HG03442 (cell line): ENCODE data around the gene FUCA1.
"Not testable (repeated sequence)": the region's sequence is repeated elsewhere in the genome, so short reads cannot be mapped to it uniquely, and the experiment has no call there.

Experiments used
- ATAC-seq: cut with Tn5 transposase; IDR thresholded peaks from one replicate; pipeline ENCODE4 v1.9.1; 2021; ENCODE audit warnings: mild to moderate bottlenecking, moderate library complexity; ENCODE audit not compliant: unreplicated experiment

The FUCA1 gene

DNA sequence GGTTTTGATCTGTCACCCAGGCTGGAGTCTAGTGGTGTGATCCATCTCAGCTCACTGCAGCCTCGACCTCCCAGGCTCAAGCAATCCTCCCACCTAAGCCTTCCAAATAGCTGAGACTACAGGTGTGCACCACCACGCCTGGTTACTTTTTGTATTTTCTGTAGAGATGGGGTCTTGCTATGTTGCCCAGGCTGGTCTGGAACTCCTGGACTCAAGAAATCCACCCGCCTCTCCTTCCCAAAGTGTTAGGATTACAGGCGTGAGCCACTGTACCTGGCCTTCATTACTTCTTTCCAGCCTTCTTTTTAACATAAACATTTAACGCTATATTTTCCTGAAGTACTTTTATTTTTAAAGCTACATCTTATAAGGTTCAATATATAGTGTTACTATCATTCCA is 24.4 kb downstream of the FUCA1 start:
- ATAC-seq = no peak

DNA sequence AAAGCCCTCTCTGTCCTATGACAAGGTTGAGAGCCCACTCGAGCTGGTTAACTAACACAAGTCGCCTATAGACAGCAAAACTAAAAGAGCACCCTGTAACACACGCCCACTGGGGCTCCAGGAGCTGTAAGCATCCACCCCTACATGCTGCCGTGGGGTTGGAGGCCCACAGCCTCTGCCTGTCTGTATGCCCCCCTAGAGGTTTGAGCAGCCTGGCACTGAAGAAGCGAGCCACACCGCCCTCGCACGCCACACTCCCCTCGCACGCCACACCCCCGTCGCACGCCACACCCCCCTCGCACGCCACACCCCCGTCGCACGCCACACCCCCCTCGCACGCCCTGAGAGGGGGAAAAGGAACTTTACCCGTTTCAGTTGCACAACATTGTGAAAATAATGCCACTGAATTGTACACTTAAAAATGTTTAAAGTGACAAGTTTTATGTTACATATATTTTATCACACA is 29.7 kb downstream of the FUCA1 start:
- ATAC-seq = peak; percentile 45

GRCh38 chr1:23837908-23838307 is 30.2 kb downstream of the FUCA1 start:
- ATAC-seq = no peak

GRCh38 chr1:23836037-23836436 is 32.1 kb downstream of the FUCA1 start:
- ATAC-seq = no peak

GRCh38 chr1:23834156-23834555 is 33.9 kb downstream of the FUCA1 start:
- ATAC-seq = not testable (repeated sequence)

DNA sequence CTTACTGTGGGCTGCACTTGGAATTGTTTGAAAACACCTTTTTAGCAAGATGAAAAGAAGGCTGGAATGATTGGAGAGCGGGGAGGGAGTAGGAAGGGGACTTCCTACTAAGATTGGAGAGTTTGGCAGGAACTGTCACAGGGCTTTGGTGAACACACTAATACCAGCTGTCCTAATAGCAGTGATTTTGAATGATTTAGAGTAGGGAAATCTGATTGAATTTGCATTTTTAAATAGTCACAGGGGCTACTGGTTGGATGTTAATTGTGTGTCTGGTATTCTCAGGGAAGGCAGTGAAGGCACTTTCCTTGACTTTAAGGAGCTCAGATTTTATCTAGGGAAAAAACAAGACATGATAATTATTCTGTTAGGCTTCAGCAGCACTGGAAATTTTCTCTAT is 40.4 kb downstream of the FUCA1 start:
- no peak for ATAC-seq

GRCh38 chr1:23826590-23826989 is 41.5 kb downstream of the FUCA1 start:
- ATAC-seq = not testable (repeated sequence)

DNA sequence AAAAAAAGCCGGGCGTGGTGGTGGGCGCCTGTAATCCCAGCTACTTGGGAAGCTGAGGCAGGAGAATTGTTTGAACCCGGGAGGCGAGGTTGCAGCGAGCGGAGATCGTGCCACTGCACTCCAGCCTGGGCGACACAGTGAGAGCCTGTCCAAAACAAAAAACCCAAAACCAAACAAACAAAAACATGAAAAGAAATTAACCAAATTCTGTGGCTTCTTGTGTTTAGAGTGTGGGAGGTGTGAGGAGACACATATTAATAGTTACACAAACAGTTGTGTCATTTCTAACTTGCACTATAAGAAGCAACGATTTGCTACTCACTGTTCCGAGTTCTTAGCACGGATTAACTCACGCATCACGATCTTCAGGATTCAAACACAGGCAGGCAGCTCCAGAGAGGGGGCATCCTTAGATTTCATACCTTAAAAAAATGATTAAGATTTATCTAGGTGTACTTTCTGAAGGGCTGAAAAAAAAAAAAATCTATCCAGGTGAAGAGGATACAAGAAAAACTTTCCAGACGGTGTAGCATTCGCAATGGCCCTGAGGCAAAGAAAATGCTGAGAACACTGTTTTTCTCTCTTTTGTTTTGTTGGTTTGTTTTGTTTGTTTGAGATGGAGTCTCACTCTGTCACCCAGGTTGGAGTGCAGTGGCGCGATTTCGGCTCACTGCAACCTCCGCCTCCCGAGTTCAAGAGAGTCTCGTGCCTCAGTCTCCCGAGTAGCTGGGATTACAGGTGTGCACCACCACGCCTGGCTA is 42.1 kb downstream of the FUCA1 start:
- peak; percentile 41 for ATAC-seq

- peak; percentile 75 for ATAC-seq
These were observed 42.9 kb downstream of the FUCA1 start, which contains the start of gene HMGCL for GRCh38 chr1:23825076-23825761. TSS of gene HMGCL (minus strand) at chr1:23825429. CDS start at chr1:23825415, 14 bp downstream.

- ATAC-seq = no peak
These were observed 43.4 kb downstream of the FUCA1 start for GRCh38 chr1:23824711-23825075.

GRCh38 chr1:23823767-23824166 is 44.3 kb downstream of the FUCA1 start:
- ATAC-seq = no peak

DNA sequence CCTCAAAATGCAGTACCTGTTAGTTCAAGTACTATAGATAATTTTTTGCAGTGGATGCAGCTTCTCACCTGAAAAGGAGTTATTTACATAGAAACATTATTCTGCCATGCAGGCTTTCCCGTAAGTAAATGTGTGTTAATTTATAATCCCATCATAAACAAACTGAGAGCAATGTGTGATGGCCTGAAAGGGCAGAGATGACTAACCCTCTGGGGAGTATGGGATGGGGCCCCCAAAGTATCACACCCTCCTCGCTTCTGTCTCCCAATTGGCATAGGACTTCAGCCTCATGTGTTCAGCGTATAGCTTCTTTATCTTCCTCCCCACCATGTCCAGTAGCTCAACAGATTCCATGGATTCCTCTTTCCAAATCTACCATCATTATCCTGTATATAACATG is 50.5 kb downstream of the FUCA1 start:
- ATAC-seq = no peak

DNA sequence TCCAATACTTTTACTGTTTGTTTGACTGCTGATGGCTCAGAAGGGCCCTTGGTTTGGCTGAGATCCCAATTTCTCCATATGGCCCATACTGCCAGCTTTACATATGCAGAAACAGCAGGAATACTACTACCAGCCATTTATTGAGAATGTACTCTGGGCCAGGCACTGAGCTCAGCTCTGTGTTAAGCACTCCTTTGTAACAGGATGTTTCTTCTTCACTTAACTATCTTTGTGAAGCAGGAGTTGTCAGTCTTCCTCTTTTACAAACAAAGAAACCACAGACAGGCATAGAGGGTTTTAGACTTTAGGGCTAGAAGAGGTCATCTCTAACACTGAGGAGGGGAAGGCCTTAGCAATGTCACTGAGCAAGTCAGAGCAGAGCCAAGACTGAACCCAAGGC is 51.2 kb downstream of the FUCA1 start:
- no peak for ATAC-seq

DNA sequence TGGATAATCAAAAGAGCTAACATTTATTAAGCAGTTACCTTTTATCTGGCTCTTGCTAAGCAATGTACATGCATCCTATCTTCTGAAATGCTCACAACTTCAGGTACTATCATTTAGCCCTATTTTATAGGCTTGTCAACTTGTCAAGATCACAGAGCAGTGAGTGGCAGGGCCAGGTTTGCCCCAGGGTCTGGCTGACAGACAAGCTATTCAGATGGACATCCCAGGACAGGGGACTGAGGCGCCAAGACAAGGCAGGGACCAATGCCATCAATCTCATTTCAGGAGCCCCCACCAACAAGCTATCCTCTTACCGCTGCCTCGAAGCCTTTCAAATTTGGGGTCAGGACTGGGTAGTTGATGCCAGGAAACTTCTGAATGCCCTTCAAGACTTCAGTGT is 51.7 kb downstream of the FUCA1 start:
- ATAC-seq = no peak

DNA sequence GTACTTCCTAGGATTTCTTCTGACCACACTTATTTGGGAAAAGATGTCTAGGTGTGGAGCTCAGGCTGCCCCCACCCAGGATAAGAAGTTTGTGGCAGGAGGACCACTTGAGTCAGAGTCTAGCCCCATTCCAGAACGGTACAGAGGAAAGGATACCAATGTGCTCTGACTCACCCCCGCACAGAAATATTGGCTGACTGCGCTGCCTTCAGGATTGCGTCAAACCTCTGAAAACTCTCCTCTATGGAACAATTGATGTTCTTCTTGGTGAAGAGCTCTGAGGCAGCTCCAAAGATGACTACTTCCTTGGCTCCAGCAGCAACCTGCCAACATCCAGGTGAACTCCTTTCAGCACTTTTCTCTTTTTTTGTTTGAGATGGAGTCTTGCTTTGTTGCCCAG is 54.1 kb downstream of the FUCA1 start:
- ATAC-seq = no peak

- ATAC-seq = no peak
These were observed 57.1 kb downstream of the FUCA1 start for GRCh38 chr1:23810818-23811540.

- ATAC-seq = peak; percentile 63
These were observed 58.3 kb downstream of the FUCA1 start for GRCh38 chr1:23809751-23810171.

DNA sequence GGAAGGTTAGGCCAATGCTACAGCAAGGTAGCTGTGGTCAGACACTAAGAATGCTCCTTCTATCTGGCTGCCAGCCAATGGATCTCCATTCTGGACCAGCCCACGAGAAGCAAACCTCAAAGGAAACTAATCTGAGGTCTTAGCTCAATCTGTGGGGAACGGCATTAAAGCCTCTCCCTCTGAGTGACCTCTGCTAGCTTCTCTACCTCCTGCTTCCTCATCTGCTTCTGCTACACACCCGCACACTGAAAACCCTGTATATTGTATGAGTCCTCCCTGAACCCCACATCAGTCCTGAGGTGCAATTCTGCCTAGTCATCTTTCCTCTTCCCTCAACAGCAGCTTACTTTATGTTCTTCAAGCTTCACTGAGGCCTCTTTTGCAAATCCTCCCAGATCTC is 60.6 kb downstream of the FUCA1 start:
- no peak for ATAC-seq

DNA sequence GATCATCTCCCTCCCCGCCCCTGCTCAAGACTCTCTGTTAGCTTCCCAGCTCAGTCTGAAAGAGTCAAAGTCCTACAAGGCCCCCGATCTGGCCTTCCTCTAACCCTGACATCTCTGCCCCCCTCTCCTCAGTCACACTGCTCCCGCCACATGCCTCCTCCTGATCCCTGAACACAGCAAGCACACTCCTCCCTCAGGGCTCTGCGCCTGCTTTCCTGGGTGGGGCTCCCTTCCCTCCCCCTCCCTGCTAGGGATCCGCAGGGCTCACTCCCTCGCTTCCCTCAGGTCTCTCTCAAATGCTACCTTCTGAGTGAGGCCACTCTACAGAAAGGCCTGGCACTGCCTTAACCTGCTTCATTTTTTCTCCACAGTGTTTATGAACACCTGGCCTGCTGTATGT is 61.8 kb downstream of the FUCA1 start:
- no peak for ATAC-seq

DNA sequence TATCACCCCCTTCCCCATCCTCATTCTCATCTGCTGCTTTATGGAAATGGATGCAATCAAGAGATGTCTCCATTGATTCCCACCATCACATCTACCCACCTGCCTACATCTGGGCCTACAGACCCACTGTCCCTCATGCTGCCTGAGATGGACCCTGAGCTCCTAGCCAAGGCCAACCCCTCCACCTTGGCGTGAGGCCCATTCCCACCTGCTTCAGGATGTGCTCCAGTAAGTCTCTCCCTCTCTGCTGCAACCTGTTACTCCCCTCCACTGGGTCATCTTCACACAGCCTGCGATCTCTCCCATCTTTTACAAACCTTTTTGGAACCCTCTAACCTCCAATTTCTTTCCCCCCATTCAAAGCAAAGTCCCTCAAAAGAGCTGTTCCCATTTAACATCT is 63.1 kb downstream of the FUCA1 start:
- ATAC-seq = no peak

DNA sequence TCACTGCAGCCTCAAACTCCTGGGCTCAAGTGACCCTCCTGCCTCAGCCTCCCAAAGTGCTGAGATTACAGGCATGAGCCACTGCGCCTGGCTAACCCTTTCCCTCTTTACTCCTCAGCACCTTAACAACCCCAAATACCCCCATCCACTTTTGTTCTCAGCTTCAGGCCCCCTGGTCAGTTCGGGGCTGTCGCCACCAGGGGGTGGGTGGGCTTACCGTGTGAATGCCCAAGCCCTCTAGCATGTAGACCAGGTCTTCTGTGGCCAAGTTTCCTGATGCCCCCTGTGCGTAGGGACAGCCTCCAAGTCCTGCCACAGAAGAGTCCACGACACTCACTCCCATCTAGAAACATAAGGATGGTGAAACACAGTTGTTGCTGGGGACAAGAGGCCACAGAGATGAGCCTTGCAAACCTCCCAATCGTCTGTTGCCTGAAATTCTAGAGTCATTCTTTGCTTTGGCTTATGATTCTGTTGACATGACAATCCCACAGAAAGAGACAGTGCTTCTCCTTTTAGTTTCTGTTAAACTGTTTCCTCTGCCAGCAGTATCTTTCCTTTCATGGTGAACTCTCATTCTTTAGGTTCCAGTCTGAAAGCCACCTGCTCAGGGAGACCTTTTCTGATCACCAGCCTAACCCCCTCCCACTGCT is 63.8 kb downstream of the FUCA1 start:
- no peak for ATAC-seq
